GM12864 (cell line): Measurements from ENCODE around the gene RFNG.

Experiments used
- DNase-seq: peaks from one replicate; pipeline ENCODE4 v3.0.0-alpha.2; 2011; ENCODE audit warnings: low read depth
- H3K4me3 ChIP-seq: 2 replicates; pipeline ENCODE4 v1.5.1; 2011; ENCODE audit warnings: mild to moderate bottlenecking, low read depth, low read length, control low read depth
- TF ChIP-seq, protein P1 (sequence below): IDR thresholded peaks from 2 replicates; pipeline ENCODE4 v1.5.1; 2011; ENCODE audit warnings: low read depth, mild to moderate bottlenecking, moderate library complexity, low read length, control low read depth, inconsistent platforms; ENCODE audit errors: missing control alignments

Gene RFNG

GRCh38 chr17:82017612-82018151 lies 33.9 kb downstream of the RFNG start:
- DNase-seq = no peak
- no peak overlapping the region for H3K4me3 ChIP-seq

DNA sequence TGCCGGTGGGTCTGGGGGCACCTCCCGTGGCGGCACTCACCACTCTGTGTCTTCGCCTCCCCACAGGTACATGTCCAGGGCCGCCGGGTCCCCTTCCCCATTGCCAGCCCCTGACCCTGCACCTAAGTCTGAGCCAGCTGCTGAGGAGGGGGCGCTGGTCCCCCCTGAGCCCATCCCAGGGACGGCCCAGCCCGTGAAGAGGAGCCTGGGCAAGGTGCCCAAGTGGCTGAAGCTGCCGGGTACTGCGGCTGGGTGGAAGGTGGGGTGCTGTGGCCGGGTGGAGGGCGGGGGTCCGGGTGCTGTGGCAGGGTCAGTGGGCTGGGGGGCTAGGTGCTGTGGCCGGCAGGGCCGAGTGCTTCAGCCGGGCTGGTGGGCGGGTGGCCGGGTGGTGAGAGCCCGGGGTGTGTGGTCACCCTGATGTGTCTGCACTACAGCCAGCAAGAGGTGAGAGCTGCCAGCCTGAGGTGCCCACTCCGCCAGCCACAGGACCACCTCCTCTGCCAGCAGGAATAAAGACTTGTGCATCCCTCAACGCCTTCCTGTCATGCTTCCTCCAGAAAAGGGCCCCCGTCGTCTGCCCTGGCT lies 34.6 kb downstream of the RFNG start:
- DNase-seq = no peak
- H3K4me3 ChIP-seq = no peak overlapping the region
- TF ChIP-seq, protein P1, sequence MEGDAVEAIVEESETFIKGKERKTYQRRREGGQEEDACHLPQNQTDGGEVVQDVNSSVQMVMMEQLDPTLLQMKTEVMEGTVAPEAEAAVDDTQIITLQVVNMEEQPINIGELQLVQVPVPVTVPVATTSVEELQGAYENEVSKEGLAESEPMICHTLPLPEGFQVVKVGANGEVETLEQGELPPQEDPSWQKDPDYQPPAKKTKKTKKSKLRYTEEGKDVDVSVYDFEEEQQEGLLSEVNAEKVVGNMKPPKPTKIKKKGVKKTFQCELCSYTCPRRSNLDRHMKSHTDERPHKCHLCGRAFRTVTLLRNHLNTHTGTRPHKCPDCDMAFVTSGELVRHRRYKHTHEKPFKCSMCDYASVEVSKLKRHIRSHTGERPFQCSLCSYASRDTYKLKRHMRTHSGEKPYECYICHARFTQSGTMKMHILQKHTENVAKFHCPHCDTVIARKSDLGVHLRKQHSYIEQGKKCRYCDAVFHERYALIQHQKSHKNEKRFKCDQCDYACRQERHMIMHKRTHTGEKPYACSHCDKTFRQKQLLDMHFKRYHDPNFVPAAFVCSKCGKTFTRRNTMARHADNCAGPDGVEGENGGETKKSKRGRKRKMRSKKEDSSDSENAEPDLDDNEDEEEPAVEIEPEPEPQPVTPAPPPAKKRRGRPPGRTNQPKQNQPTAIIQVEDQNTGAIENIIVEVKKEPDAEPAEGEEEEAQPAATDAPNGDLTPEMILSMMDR = no peak

More at GRCh38 chr17:82017612-82018151, 33.9 kb downstream of the RFNG start:
- TF ChIP-seq, protein P1 = no peak

- H3K4me3 ChIP-seq = no peak overlapping the region
- TF ChIP-seq, protein P1 = no peak
- DNase-seq = no peak
Observed at GRCh38 chr17:82016061-82016874, 35.3 kb downstream of the RFNG start.

DNA sequence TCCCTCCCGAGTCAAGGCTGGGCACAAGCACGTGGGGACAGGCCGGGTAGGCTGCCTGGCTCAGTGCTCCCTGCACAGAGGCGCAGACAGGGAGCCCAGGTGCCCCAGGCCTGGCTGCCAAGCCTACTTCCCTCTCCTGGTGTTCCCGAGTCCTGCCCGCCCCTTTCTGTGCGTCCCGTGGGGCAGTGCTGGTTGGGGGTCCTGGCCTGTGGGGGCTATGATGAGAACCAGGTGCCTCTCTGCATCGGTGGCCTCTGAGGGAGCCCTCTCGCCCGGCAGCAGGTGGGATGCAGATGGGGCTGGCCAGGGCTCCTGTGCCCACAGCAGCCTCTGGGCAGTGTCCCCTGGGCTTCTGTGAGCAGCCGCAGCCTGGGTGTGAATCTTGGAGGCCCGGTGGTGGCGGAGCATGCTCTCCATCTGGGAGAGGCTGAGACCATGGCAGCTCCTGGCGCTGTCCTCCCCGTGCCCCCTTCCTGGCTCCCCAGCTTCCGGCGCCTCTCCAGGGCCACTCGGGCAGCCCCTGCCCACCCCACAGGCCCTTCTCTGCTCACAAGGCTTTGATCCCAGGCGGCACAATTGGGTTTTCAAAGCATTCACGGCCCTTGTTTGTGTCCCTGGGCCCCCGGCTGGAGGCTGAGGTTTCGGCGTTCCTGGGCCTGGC lies 36.2 kb downstream of the RFNG start:
- H3K4me3 ChIP-seq = no peak overlapping the region
- TF ChIP-seq, protein P1 = no peak
- no peak for DNase-seq

- TF ChIP-seq, protein P1 = no peak
- no peak overlapping the region for H3K4me3 ChIP-seq
- DNase-seq = no peak
Observed at GRCh38 chr17:82014971-82015310, 36.7 kb downstream of the RFNG start.

DNA sequence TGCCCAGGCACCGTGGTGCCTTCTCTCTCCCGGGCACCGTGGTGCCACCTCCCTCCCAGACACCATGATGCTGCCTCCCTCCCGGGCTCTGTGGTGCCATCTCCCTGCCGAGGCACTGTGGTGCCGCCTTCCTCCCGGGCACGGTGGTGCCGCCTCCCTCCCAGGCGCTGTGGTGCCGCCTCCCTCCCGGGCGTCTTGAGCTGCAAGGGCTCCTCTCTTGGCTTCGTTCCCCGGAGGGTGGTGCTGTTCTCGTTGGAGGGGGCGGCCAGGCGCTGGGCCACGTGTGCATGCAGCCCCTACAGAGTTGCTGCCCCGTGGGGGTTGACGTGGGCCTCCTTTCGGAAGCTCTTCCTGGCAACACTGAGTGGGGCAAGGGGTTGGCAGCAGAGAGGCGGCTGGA lies 37.2 kb downstream of the RFNG start:
- TF ChIP-seq, protein P1 = no peak
- no peak for DNase-seq

More for the DNA sequence above, 37.2 kb downstream of the RFNG start:
- no peak overlapping the region for H3K4me3 ChIP-seq
